OCI-LY1 (cell line): ENCODE measurements around the gene BMP6.

ENCODE experiments used
- H2AFZ ChIP-seq: fragments of 200-600 bp; sonication (generic), shearing (Covaris generic); 2 replicates; pipeline ENCODE4 v1.6.0; 2014; ENCODE audit warnings: antibody characterized with exemption, mild to moderate bottlenecking, low read length
- H3F3A ChIP-seq: fragments of 200-600 bp; sonication (generic), shearing (Covaris generic); 2 replicates; pipeline ENCODE4 v1.6.0; 2014; ENCODE audit warnings: mild to moderate bottlenecking, antibody characterized with exemption, low read length, moderate library complexity; ENCODE audit not compliant: insufficient read depth
- H3K27ac ChIP-seq: fragments of 200-600 bp; sonication (generic); 2 replicates; pipeline ENCODE4 v1.5.1; 2014; ENCODE audit warnings: low read length, mixed run types, mild to moderate bottlenecking, low read depth; ENCODE audit not compliant: poor library complexity, severe bottlenecking
- H3K27me3 ChIP-seq: fragments of 200-600 bp; sonication (generic); 2 replicates; pipeline ENCODE4 v1.6.0; 2014; ENCODE audit warnings: antibody characterized with exemption, mild to moderate bottlenecking, low read length, moderate library complexity; ENCODE audit not compliant: insufficient read depth
- H3K36me3 ChIP-seq: fragments of 200-600 bp; sonication (generic); 2 replicates; pipeline ENCODE4 v1.6.1; 2014; ENCODE audit warnings: mild to moderate bottlenecking, antibody characterized with exemption, low read length, moderate library complexity, mixed read lengths; ENCODE audit not compliant: insufficient read depth
- H3K4me1 ChIP-seq: fragments of 200-600 bp; sonication (generic); 2 replicates; pipeline ENCODE4 v1.5.1; 2014; ENCODE audit warnings: mild to moderate bottlenecking, low read length, moderate library complexity; ENCODE audit not compliant: insufficient read depth, severe bottlenecking
- H3K4me2 ChIP-seq: fragments of 200-600 bp; sonication (generic), shearing (Covaris generic); 2 replicates; pipeline ENCODE4 v1.6.1; 2014; ENCODE audit warnings: low read length
- H3K4me3 ChIP-seq: fragments of 200-600 bp; sonication (generic); 2 replicates; pipeline ENCODE4 v1.5.1; 2014; ENCODE audit warnings: low read length, low read depth, mild to moderate bottlenecking, mixed read lengths; ENCODE audit not compliant: poor library complexity, severe bottlenecking
- H3K79me2 ChIP-seq: fragments of 200-600 bp; shearing (Covaris generic); 2 replicates; pipeline ENCODE4 v1.6.1; 2016; ENCODE audit warnings: mixed run types, low read length, mixed read lengths; ENCODE audit not compliant: insufficient read depth
- H3K9ac ChIP-seq: fragments of 200-600 bp; sonication (generic), shearing (Covaris generic); 2 replicates; pipeline ENCODE4 v1.6.1; 2014; ENCODE audit warnings: mild to moderate bottlenecking, low read length, mixed read lengths
- H3K9me2 ChIP-seq: fragments of 200-600 bp; sonication (generic), shearing (Covaris generic); 2 replicates; pipeline ENCODE4 v1.6.1; 2014; ENCODE audit warnings: low read depth, mild to moderate bottlenecking, low read length, mixed read lengths
- H3K9me3 ChIP-seq: fragments of 200-600 bp; shearing (Covaris generic); 2 replicates; pipeline ENCODE4 v1.6.1; 2014; ENCODE audit warnings: low read length, mixed read lengths
- H4K20me1 ChIP-seq: fragments of 200-600 bp; sonication (generic), shearing (Covaris generic); 2 replicates; pipeline ENCODE4 v1.6.0; 2016; ENCODE audit warnings: mild to moderate bottlenecking, low read length; ENCODE audit not compliant: insufficient read depth
- CTCF ChIP-seq: fragments of 200-600 bp; sonication (generic), shearing (Covaris generic); IDR thresholded peaks from 2 replicates; pipeline ENCODE4 v1.5.1; 2017; ENCODE audit warnings: mild to moderate bottlenecking, antibody characterized with exemption, low read length, moderate library complexity, mixed read lengths
- EZH2 ChIP-seq: fragments of 200-600 bp; sonication (generic), shearing (Covaris generic); IDR thresholded peaks from 2 replicates; pipeline ENCODE4 v1.8.0; 2017; ENCODE audit warnings: borderline replicate concordance, mixed run types, mild to moderate bottlenecking, antibody characterized with exemption, low read length, moderate library complexity, mixed read lengths

BMP6 gene

DNA sequence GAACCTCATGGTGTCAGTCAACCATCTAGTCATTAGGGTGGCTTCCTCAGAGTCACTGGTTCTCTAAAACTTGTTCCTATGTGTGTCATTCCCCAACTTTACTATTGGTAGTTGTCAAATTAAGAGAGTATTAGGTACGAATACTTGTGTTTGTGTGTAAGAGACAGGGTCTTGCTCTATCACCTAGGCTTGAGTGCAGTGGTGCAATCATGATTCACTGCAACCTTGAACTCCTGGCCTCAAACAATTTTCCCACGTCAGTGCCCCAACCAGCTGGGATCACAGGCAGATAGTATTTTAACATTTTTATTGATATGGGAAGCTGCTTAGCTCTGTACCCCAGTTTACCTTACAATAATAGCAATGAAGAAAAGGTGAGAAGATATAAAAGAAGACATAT is 50.6 kb downstream of the BMP6 start:
- Histone ChIP-seq H3K4me3 (no peak overlapping the region), H3K9ac (no peak overlapping the region), H3K27me3 (peaks cover 4% of the 10 kb centered on the region; the same call in 1 of the 2 replicates), H3K9me2 (no peaks in the 10 kb centered on the region), H3K36me3 (no peaks in the 10 kb centered on the region), H2AFZ (no peak overlapping the region), H3K79me2 (no peaks in the 10 kb centered on the region), H3F3A (no peaks in the 10 kb centered on the region), H3K4me2 (no peak overlapping the region), H3K4me1 (no peaks in the 10 kb centered on the region), H3K27ac (no peak overlapping the region), H4K20me1 (no peaks in the 10 kb centered on the region), H3K9me3 (no peaks in the 10 kb centered on the region)
- no peak for TF ChIP-seq CTCF
- no peak for TF ChIP-seq EZH2

DNA sequence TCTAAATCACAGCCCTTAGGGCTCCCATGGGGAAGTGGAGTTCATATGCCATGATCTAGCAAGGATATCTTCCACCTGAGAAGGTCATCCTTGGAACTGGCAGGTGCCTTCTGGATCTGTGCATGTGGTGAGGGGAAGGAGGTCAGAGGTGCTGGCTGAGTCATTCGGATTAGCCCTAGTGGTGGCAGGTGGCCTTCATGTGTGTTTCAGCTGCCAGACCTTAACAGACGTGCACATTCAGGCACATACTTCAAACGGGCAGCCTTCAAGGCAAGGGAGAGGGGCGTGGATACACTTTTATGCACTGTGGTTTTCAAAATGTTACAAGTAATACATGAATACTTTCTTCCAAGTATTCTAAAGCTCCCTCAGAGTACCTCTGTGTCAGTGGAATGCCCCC is 51.2 kb downstream of the BMP6 start:
- H3K79me2 ChIP-seq, result no peaks in the 10 kb centered on the region
- H3K27me3 ChIP-seq, result peaks cover 4% of the 10 kb centered on the region; the same call in 1 of the 2 replicates
- H3K4me3 ChIP-seq, result no peak overlapping the region
- H3K9me3 ChIP-seq, result no peaks in the 10 kb centered on the region
- H3K9me2 ChIP-seq, result no peaks in the 10 kb centered on the region
- H3K4me1 ChIP-seq, result no peaks in the 10 kb centered on the region
- no peaks in the 10 kb centered on the region for H4K20me1 ChIP-seq
- H3K36me3 ChIP-seq, result no peaks in the 10 kb centered on the region
- no peak overlapping the region for H3K27ac ChIP-seq
- no peak overlapping the region for H3K9ac ChIP-seq
- no peak overlapping the region for H2AFZ ChIP-seq
- H3F3A ChIP-seq, result no peaks in the 10 kb centered on the region
- no peak for TF ChIP-seq CTCF
- TF ChIP-seq EZH2, result no peak
- H3K4me2 ChIP-seq, result no peak overlapping the region

- Histone ChIP-seq H3K79me2 (no peaks in the 10 kb centered on the region), H2AFZ (no peak overlapping the region), H3K9ac (no peak overlapping the region), H4K20me1 (no peaks in the 10 kb centered on the region), H3K9me3 (no peaks in the 10 kb centered on the region), H3K4me3 (no peak overlapping the region), H3K4me2 (no peak overlapping the region), H3F3A (no peaks in the 10 kb centered on the region), H3K9me2 (no peaks in the 10 kb centered on the region), H3K27ac (no peak overlapping the region), H3K4me1 (no peaks in the 10 kb centered on the region), H3K36me3 (no peaks in the 10 kb centered on the region), H3K27me3 (no peaks in the 10 kb centered on the region)
- TF ChIP-seq CTCF, result no peak
- TF ChIP-seq EZH2, result no peak
Measured at GRCh38 chr6:7781240-7781639, 55.3 kb downstream of the BMP6 start.
